ENCODE measurements around the gene WDR86. TPM values are rescaled to one million over a fixed set of nuclear protein-coding genes. Genes with fewer than 3 reads are reported as not detected.

Gene WDR86
- total and polyA plus RNA-seq, 2 of the 4 experiments (the other 2 are of a cell fraction): not detected

DNA sequence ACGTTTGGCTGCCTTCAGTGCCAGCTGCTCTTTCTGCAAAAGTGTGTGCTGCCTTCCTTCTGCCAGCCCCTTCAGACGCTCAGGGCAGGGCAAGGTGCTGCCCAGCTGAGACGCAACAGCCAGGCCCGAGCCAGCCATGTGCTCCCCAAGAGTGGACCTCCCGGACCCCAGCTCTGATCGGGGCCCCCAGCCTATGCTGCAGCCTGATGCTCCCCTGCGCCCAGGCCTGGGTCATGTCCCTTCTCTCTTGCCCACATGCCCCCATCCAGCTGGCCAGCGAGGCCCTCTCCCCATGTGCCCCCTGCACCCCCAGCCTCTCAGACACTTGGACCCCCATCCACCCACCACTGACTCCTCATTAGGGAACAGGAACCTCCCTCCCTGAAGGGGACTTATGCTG, 17.8 kb downstream of the WDR86 start:
- intact Hi-C loops (cut with micrococcal nuclease) (no loop called here), in situ Hi-C loops (cut with MboI; ENCODE audit: low sequenced_read_pairs) (no loop called here), dilution Hi-C loops (cut with HindIII; ENCODE audit: low sequenced_read_pairs, unreplicated experiment) (no loop called here)
- Histone ChIP-seq H2AK5ac (ENCODE audit: low read depth, low read length) (no peak overlapping the region), H3K23ac (ENCODE audit: low read depth, low read length) (no peak overlapping the region), H3K79me1 (ENCODE audit: low read depth in 1 of 2, low read length in 2 of 2) (no peaks in the 10 kb centered on the region), H3K27me3 (ENCODE audit: control insufficient read depth, insufficient read depth, low read length) (peaks cover 31% of the 10 kb centered on the region), H3K9me1 (ENCODE audit: insufficient read depth, low read length) (no peaks in the 10 kb centered on the region), H3K36me3 (ENCODE audit: control insufficient read depth, insufficient read depth, low read length) (no peaks in the 10 kb centered on the region), H3K4ac (ENCODE audit: low read depth, low read length) (no peak overlapping the region), H3K4me3 (ENCODE audit: insufficient read depth, low read depth, low read length) (no peak overlapping the region), H2BK5ac (ENCODE audit: low read depth, low read length, poor library complexity, severe bottlenecking) (no peak overlapping the region), H4K8ac (ENCODE audit: low read depth in 2 of 2, low read length in 2 of 2) (no peak overlapping the region), H2BK120ac (ENCODE audit: low read depth, low read length) (no peak overlapping the region), H3K9me3 (ENCODE audit: control insufficient read depth, insufficient read depth, low read length) (no peaks in the 10 kb centered on the region), H4K91ac (ENCODE audit: insufficient read depth, low read depth, low read length) (no peak overlapping the region), H2AK9ac (replicated peaks; ENCODE audit: low read depth, low read length, poor library complexity) (no peak overlapping the region), H3K56ac (ENCODE audit: extremely low read depth, insufficient read depth, low read length) (no peak overlapping the region), H2AFZ (replicated peaks; ENCODE audit: low read length, poor library complexity) (no peak overlapping the region), H2BK15ac (ENCODE audit: low read depth, low read length) (no peak overlapping the region), H3K18ac (ENCODE audit: low read depth, low read length) (no peak overlapping the region), H4K5ac (ENCODE audit: low read depth, low read length) (no peak overlapping the region), H3K14ac (replicated peaks; ENCODE audit: low read depth, low read length) (no peak overlapping the region), H4K20me1 (ENCODE audit: insufficient read depth, low read length) (no peaks in the 10 kb centered on the region), H3K4me2 (ENCODE audit: low read depth, low read length) (no peak overlapping the region), H3K4me1 (ENCODE audit: control insufficient read depth, insufficient read depth, low read length) (no peaks in the 10 kb centered on the region), H2BK20ac (ENCODE audit: low read depth, low read length) (no peak overlapping the region), H3K9ac (ENCODE audit: low read depth, low read length) (no peak overlapping the region), H3K27ac (ENCODE audit: insufficient read depth, low read length) (no peak overlapping the region)
- no TSS peak for BruUV-seq (replicated peaks)
- WGBS, 2 experiments (ENCODE audit: extremely low coverage in 2 of 2, insufficient read length in 1 of 2): 72% methylated on average over 3 of the region's 8 CpGs; no CpG with 5 or more reads in 1 of the 2 experiments
- ATAC-seq (ENCODE audit: low read depth): no peak
- DNase-seq: no peak
- TF ChIP-seq BHLHE40 (IDR thresholded peaks at IDR 0.05; ENCODE audit: low read depth, low read length) (no peak), CHD1 (IDR thresholded peaks at IDR 0.05; ENCODE audit: low read depth, low read length) (no peak), MAFK (IDR thresholded peaks at IDR 0.05; ENCODE audit: low read depth, low read length) (no peak), MXI1 (IDR thresholded peaks at IDR 0.05; ENCODE audit: borderline replicate concordance, low read depth, low read length) (no peak), CEBPB (IDR thresholded peaks at IDR 0.05; ENCODE audit: low read depth, low read length) (no peak), SMC3 (IDR thresholded peaks at IDR 0.05; ENCODE audit: low read depth, low read length) (no peak), FOS (IDR thresholded peaks at IDR 0.05; ENCODE audit: low read depth, low read length) (no peak)
- TF ChIP-seq, protein P1, sequence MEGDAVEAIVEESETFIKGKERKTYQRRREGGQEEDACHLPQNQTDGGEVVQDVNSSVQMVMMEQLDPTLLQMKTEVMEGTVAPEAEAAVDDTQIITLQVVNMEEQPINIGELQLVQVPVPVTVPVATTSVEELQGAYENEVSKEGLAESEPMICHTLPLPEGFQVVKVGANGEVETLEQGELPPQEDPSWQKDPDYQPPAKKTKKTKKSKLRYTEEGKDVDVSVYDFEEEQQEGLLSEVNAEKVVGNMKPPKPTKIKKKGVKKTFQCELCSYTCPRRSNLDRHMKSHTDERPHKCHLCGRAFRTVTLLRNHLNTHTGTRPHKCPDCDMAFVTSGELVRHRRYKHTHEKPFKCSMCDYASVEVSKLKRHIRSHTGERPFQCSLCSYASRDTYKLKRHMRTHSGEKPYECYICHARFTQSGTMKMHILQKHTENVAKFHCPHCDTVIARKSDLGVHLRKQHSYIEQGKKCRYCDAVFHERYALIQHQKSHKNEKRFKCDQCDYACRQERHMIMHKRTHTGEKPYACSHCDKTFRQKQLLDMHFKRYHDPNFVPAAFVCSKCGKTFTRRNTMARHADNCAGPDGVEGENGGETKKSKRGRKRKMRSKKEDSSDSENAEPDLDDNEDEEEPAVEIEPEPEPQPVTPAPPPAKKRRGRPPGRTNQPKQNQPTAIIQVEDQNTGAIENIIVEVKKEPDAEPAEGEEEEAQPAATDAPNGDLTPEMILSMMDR (conservative IDR thresholded peaks at IDR 0.05; ENCODE audit: low read depth, low read length): no peak
- POLR2A ChIA-PET (ENCODE audit: unreplicated experiment): no interaction called here
- CTCF ChIA-PET: no interaction called here
